Stimulated activated CD4-positive, alpha-beta T cell treated with anti-CD3 and anti-CD28 coated beads, TNF-alpha, amount 100 ng/mL, for 24 hours (primary cell): ENCODE data around the gene CYP4F8.
"Not testable (repeated sequence)": the region's sequence is repeated elsewhere in the genome, so short reads cannot be mapped to it uniquely, and the experiment has no call there.

Experiments
- DNase-seq, 3 experiments: peaks; one replicate each; pipeline ENCODE4 v3.0.0-alpha.2; 2020; ENCODE audit warnings: low read depth in 3 of 3

The CYP4F8 gene

DNA sequence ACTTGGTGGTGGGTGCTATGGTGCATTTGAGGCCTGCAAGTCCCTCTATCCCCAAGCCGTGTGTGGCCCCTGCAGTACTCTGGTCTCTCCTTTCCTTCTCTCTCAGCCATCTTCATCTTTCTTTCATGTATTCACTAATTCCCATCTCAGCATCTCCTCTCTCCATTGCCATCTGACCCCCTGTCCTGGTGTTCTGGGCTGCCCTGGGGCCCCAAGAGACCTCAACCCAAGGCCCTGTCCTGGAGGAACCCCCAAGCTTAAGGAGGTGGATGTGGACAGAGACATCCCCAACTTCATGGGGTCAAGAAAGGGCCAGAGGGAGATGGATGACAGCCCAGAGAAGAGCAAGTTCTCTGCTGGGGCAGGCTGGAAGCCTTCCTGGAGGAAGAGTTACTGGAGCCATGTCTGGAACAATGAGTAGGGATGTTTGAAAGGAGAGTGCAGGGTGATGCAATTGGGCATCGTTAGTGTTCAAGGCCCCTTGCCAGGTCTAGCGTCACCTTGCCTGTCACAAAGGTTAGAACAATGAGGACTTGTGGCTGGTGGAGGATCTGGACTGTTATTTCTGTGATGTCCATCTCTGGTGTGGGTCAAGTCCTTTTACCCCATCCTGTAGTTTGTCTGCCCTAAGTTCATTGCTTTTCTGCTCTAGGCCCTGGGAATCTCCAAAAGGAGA is 29.2 kb downstream of the CYP4F8 start:
- no peak for DNase-seq

DNA sequence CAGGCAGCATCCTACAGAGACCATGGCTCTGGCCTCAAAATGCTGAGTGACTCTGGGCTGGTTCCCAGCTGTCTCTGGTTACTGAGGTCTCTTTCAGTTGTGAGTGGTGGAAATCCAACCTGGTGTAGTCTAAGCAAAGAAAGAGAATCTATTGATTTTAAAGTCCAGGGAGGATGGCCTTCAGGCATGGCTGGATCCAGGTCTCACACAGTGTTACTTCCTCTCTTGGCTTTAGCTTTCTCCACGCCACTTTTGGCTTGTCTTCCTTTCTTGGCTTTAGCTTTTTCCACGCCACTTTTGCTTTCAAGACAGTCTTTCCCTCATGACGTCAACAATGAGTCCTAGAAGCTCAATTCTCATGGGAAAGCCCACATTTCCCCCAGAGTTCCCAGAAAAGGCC is 29.8 kb downstream of the CYP4F8 start:
- DNase-seq: no peak

DNA sequence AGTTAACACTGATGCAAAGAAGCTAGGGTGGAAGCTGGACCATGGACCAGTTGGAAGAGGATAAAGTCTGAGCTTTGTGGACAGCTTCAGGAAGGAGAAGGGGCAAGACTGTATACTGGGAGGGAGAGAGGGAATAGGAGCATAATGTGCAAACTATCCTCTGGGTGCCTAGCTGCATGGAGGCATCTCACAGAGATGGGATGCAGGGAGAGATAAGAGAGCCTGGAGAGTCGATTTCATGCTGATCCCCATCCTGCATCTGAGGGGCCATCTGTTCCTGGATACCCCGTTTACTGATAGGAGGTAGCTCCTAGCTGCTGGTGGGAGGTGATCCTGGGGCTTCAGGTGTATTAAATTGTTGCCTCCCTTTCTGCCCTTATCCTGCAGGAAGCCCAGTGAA is 34.5 kb downstream of the CYP4F8 start:
- no peak for DNase-seq

DNA sequence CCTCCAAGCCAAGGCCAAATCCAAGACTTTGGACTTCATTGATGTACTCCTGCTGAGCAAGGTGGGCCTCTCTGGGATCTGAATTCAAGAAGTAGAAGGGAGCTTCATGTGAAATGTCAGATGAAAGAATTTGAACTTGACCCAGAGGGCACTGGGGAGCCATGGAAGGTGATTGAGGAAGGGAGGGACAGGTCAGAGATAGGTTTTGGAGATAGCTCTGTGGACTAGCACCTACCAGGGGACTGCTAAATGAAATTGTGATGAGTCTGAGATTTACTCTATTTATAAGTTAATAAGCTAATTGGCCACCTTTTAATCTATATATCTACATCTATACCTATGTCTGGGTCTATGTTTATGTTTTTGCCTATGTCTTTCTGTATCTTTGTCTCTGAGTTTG is 35.1 kb downstream of the CYP4F8 start:
- DNase-seq: not testable (repeated sequence)

DNA sequence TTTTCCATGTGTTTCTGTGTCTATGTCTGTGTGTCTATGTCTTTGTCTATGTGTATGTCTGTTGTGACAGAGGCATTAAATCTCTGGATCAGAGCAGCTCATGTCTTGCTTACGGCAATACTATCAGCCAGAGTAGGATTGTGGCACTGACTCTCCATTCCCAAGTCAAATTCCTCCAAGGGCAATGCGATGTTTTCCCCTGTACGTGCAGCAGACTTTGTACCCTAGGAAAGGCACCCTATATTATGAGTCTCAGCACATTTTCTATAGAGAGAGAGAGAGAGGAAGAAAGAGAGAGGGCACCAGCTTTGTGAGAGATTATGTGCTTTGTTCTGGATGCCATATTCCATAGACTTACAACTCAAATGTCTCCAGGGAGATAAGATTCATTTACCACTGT is 36.8 kb downstream of the CYP4F8 start:
- DNase-seq: no peak

DNA sequence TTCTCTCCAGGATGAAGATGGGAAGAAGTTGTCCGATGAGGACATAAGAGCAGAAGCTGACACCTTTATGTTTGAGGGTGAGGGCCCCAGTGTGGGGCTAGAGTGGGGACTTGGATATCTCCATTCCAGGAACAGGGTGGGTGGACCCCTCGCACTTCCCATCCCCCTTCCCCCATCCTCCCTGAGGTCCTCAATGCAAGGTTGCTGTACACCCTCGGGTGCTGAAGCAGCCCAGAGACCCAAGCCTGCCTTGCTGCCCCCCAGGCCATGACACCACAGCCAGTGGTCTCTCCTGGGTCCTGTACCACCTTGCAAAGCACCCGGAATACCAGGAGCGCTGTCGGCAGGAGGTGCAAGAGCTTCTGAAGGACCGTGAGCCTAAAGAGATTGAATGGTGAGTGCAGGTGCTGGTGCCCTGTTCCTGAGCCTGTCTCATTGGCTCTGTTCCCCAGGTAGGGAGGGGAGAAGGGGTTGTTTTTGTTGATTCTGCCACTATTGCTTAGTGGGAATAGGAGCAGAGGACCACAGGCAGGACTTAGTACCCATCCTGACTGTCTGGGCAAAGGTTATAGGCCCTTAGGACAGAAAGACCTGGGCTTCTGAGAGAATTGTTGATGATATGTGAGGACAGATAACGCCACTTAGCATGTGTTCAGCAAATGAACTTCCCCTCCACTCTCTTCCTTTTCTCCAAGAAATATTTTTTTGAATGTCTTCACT is 37.7 kb downstream of the CYP4F8 start:
- DNase-seq: no peak

DNA sequence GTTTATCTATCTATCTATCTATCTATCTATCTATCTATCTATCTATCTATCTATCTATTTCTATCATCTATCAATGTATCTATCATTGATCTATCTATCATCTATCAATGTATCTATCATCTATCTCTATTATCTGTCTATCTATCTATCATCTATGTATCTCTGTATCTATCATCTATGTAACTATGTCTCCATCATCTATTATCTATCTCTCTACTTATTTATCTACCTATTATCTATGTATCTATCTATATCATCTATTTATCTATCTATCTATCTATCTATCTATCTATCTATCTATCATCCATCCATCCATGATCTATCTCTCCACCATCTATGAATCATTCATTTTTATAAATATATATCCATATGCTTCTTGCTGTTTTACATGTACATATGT is 41.4 kb downstream of the CYP4F8 start:
- DNase-seq: no peak

DNA sequence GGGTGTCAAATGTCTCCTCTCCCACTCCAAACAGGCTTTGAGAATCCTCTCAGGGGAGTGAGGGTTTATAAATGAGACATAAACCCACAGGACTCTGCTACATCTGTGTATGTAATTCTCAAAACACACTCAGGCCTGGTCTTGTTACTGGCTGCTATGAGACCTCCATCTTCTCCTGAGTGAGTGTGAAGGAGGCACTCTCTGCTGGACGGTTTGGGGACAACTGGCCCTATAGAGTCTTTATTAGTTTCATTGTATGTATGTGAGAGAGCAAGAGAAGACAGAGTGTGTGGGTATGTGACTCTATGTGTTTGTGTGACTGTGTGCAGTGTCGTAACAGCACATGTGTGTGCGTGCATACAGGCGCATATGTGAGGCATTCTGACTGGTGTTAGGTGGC is 48.2 kb downstream of the CYP4F8 start:
- DNase-seq: no peak

DNA sequence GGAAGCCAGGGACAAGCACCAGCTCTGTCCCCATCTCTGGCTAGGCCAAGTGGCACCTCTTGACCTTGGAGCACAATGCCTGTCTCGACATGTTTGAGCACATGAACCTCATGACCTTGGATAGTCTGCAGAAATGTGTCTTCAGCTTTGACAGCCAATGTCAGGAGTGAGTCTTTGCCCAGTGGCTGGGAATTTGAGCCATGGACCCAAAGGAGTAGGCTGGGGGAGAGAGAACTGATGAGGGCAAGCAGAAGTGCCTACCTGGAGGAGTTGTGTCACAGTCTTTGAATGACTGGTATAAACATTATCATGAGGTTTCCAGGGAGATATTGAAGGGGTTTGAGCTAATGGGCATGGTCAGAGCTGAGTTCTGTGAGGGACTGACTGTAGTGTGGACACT is 51.2 kb downstream of the CYP4F8 start:
- DNase-seq: no peak

DNA sequence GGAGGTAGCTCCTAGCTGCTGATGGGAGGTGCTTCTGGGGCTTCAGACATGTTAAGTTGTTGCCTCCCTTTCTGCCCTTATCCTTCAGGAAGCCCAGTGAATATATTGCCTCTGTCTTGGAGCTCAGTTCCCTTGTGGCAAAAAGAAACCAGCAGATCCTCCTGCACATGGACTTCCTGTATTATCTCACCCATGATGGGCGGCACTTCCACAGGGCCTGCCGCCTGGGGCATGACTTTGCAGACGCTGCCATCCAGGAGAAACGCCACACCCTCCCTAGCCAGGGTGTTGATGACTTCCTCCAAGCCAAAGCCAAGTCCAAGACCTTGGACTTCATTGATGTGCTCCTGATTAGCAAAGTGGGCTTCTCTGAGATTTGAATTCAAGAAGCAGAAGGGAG is 51.9 kb downstream of the CYP4F8 start:
- DNase-seq: no peak

DNA sequence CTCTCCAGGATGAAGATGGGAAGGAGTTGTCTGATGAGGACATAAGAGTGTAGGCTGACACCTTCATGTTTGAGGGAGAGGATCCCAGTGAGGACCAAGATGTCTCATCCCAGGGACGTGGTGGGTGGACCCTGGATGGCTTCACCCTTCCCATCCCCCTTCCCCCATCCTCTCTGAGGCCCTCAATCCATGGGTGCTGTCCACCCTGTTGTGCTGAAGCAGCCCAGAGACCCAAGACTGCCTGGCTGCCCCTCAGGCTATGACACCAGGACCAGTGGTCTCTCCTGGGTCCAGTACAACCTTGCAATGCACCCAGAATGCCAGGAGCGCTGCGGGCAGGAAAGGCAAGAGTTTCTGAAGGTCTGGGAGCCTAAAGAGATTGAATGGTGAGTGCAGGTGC is 54.4 kb downstream of the CYP4F8 start:
- DNase-seq: no peak

DNA sequence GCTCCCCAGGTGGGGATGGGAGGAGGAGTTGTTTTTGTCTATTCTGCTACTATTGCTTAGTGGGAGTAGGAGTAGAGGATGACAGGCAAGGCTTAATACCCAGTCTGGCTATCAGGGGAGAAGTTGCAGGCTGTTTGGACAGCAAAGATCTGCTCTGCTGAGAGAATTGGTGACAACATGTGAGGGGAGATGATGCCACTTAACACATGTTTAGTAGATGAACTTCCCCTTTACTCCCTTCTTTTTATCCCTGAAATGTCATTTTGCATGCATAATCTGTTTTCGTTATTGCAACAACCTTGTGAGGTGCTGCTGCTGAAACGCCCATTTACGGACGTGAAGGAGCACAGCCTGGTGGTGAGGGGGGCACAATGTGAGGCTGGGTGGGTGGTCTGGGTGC is 54.9 kb downstream of the CYP4F8 start:
- no peak for DNase-seq

DNA sequence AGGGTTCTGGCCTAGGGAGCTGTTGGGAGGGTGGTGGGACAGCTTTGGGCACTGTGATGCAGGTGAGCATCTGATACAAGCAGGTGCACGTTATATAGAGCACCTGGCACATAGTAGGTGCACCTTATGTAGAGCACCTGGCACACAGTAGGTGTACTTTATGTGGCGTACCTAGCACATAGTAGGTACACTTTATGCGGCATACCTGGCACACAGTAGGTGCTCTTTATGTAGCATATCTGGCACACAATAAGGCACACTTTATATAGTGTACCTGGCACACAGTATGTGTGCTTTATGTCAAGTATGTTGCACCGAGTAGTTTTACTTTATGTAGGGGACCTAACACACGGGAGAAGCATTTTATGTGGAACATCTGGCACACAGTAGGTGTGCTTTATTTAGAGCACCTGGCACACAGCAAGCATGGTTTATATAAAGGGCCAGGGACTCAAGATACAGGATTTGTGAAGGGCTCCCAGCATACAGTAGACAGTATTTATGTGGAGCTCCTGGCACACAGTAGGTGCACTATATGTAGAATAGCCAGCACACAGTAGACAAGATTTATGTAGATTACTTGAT is 56.3 kb downstream of the CYP4F8 start:
- DNase-seq: no peak

DNA sequence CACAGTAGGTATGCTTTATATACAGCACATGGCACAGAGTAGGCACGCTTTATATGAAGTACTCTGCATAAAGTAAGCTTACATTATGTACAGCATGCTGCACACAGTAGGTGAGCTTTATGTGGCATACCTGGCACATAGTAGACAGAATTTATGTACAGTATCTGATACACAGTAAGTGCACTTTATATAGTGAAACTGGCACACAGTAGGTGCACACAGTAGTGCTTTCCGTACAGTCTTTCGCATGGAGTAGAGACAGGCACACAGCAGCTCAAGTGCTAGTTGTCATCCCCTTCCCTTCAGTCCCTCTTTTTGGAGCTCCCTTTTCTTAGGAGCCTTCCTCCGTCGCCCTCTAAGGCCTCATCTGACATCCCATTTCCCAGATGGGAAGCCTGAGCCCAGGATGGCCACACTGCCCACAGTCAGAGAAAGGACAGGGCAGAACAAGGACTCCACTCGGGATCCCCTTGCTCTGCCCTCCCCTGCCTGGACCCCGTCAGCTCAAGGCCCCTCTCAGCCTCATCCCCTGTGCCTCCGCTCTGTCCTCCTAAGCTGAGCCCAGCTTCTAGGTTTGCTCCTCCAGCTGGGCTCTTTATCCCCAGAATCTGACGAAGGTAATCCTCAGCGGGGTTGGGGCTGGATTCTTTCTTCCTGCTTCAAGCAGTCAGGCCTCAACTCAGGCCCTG is 57.0 kb downstream of the CYP4F8 start:
- no peak for DNase-seq

DNA sequence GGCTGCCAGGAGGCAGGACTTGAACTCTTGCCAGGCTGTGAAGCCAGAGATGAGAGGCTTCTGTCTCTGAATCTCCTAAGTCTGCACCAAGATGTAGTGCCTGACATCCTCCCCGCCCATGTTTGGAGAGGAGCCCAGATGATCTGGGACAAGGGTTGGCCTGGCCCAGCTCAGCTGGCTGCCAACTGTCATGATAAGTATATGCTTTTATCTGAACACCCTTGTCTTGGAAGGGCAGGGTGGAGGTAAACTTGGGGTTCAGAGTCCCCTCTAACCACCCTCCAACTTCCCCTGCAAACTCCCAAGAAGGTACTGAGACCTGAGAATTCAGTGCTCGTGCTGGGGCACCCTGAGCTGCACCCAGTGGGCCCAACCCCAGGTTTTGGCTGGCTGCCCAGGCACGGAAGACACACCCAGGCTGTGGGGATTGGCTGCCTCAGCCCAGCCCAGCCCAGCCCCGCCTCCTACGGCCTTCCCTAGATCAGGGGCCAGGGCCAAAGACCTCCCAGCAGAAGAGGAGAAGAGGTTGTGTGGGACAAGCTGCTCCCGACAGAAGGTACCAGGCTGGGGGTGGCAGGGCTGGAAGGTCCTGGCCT is 57.7 kb downstream of the CYP4F8 start, which contains the start of gene CYP4F12:
CYP4F12 (plus strand) TSS at position 508 of the 596 bp plus-strand sequence. CDS start 443 bp downstream, outside the sequence.
- DNase-seq: peak in 1 of 3 experiments; percentile 11

DNA sequence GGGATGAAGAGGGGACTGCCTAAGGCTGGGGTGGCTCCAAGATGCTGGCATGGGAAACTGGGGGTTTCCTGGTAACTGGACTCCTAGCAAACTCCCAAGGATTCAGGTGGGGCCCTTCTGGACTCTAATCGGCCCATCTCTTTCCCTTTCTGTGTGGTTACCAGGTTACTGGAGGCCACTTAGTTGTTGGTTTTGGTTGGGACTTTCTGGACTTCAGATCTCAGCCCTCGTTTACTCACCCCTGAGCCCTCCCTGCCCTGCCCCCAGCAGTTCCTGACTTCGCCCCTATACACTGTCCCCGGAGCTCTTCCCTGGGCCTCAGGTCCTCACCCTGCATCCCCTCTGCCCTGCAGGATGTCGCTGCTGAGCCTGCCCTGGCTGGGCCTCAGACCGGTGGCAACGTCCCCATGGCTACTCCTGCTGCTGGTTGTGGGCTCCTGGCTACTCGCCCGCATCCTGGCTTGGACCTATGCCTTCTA is 58.2 kb downstream of the CYP4F8 start:
- DNase-seq: no peak

DNA sequence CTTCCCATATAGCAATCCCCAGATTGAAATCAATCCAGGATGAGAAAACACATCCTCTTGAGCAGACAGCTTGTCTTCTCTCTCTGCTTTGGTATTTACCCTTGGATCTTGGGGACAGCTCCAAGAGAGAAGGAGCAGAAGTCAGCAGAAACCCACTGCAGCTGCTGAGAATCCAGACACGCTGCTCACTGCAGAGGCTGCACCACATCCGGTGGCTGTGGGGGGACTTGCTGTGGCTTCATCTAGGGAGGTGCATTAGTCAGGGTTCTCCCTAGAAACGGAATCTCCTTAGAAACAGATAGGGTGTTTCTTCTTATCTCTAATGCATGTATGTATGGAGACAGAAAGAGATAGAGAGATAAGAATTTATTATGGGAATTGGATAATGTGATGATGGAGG is 60.5 kb downstream of the CYP4F8 start:
- no peak for DNase-seq

DNA sequence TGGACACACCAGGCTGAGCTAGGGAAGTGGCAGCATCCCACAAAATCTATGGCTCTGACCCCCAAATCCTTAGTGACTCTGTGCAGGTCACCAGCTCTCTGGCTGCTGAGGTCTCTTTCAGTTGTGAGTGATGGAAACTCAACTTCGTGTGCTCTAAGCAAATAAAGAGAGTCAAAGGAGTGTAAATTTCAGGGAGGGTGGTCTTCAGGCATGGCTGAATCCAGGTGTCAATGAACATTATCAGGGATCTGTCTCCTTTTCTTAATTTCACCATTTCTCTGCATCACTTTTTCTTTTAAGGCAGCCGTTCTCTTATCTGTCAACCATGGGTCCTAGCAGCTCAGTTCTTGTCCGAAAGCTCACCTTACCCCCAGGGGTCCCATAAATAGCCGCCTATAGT is 64.1 kb downstream of the CYP4F8 start:
- no peak for DNase-seq

DNA sequence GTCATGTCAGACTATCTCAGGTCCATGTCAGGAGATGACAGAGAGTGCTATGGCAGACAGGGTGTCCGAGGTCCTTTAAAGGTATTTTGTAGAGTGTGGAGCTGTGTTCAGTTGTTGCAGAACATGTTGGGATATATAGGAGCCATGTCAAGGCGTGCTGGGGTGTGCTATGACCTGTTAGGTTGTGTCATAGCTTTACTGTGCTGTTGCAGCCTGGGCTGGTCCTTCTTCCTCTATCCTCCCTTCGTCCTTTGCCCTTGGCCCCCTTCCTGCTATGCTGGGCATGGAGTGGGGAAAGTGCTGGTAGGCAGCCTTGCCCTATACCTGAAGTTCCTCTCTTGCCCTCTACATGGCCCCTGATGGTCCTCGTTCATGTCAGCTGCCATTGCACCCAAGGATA is 64.8 kb downstream of the CYP4F8 start:
- not testable (repeated sequence) for DNase-seq
